Gastrocnemius medialis (tissue), 4 donors: ENCODE data around the gene LRP5. TPM values are rescaled to one million over a fixed set of nuclear protein-coding genes. Genes with fewer than 3 reads are reported as not detected.
A peak's percentile ranks its signal among the peaks of the same experiment; 100 is the strongest.
"Not testable (repeated sequence)": the region's sequence is repeated elsewhere in the genome, so short reads cannot be mapped to it uniquely, and the experiment has no call there.

ENCODE experiments used
- ATAC-seq, 2 donors: fragments of 150-250 bp; one replicate each; pipeline ENCODE4 v1.9.1; 2016
- DNase-seq, 2 donors: peaks; one replicate each; pipeline ENCODE4 v3.0.0-alpha.2; 2019
- H3K27ac ChIP-seq, 4 donors: fragments of 200-600 bp; sonication (generic); 1 replicate in 1 of 4; 2 replicates in 3 of 4; pipeline ENCODE4 v1.5.1; 2016 to 2018; ENCODE audit warnings: mild to moderate bottlenecking in 2 of 4, moderate library complexity in 1 of 4
- H3K27me3 ChIP-seq, 3 donors: fragments of 200-600 bp; sonication (generic) in 2 of 3; 1 replicate in 1 of 3; 2 replicates in 2 of 3; pipeline versions ENCODE4 v1.5.1 to v1.6.0; 2016 to 2019; ENCODE audit warnings: mild to moderate bottlenecking in 1 of 3, moderate library complexity in 1 of 3
- H3K36me3 ChIP-seq, 2 donors: fragments of 200-600 bp; sonication (generic) in 1 of 2; one replicate each; pipeline ENCODE4 v1.5.1; 2017 to 2018
- H3K4me1 ChIP-seq, 2 donors: fragments of 200-600 bp; sonication (generic) in 1 of 2; one replicate each; pipeline ENCODE4 v1.5.1; 2016 to 2017; ENCODE audit warnings: mild to moderate bottlenecking in 2 of 2
- H3K4me3 ChIP-seq, 4 donors: fragments of 200-600 bp; sonication (generic) in 3 of 4; 1 replicate in 1 of 4; 2 replicates in 3 of 4; pipeline ENCODE4 v1.5.1; 2016 to 2019; ENCODE audit warnings: mild to moderate bottlenecking in 2 of 4
- H3K9me3 ChIP-seq, 3 donors: fragments of 200-600 bp; sonication (generic) in 2 of 3; 1 replicate in 1 of 3; 2 replicates in 2 of 3; pipeline ENCODE4 v1.5.1; 2016 to 2019
- CTCF ChIP-seq, 5 experiments: fragments of 450-650 bp in 3 of 5; fragments of 200-600 bp in 2 of 5; sonication (generic) in 2 of 5; IDR thresholded peaks in 4 of 5; conservative IDR thresholded peaks in 1 of 5; 1 replicate in 4 of 5; 2 replicates in 1 of 5; pipeline ENCODE4 v1.5.1; 2016 to 2019; ENCODE audit warnings: antibody characterized with exemption in 5 of 5, mild to moderate bottlenecking in 3 of 5, moderate library complexity in 3 of 5
- POLR2A ChIP-seq, 2 donors: fragments of 450-650 bp; IDR thresholded peaks; one replicate each; pipeline ENCODE4 v1.6.1; 2017; ENCODE audit warnings: antibody characterized with exemption in 2 of 2, mild to moderate bottlenecking in 2 of 2, moderate library complexity in 2 of 2
- in situ Hi-C, 4 donors: fragments of 200-750 bp; cut with MboI; loops; one replicate each; pipeline versions ENCODE4 v1.15.0 to v1.8.0; 2017; ENCODE audit warnings: low sequenced_read_pairs in 4 of 4
- intact Hi-C: fragments of 100-400 bp; cut with DNase I; formaldehyde crosslinking; loops from one replicate; pipeline ENCODE4 v1.15.1; 2023; ENCODE audit warnings: low total_unique reads
- total RNA-seq, 4 donors: library from RNA; depleted of rRNA; stranded (reverse); fragments of >200 nt; gene quantifications; one replicate each; pipeline versions ENCODE4 v1.1.0 to v1.2.3, GENCODE V29; 2016

Gene LRP5
- total RNA-seq, 4 donors from 2014 or later: 3.7 to 12.3 (median 8.1) TPM

GRCh38 chr11:68444566-68444965, 132.2 kb downstream of the LRP5 start:
- Histone ChIP-seq H3K36me3 (no peaks in the 10 kb centered on the region), H3K27ac (no peak overlapping the region), H3K27me3 (no peaks in the 10 kb centered on the region), H3K9me3 (no peaks in the 10 kb centered on the region), H3K4me1 (no peaks in the 10 kb centered on the region), H3K4me3 (no peak overlapping the region)
- in situ Hi-C loops (loop anchor here in 2 of 4 donors (5.0 to 25.0 kb wide), 2 partner anchors 132 to 187 kb away; partner anchors contain the start of gene LRP5 (in 1 of the 2)), intact Hi-C loops (no loop called here)
- no peak for DNase-seq
- TF ChIP-seq POLR2A (IDR thresholded peaks at IDR 0.05): no peak
- TF ChIP-seq CTCF (IDR thresholded peaks at IDR 0.05 in 4 of 5, conservative IDR thresholded peaks at IDR 0.05 in 1 of 5): no peak
- no peak for ATAC-seq

DNA sequence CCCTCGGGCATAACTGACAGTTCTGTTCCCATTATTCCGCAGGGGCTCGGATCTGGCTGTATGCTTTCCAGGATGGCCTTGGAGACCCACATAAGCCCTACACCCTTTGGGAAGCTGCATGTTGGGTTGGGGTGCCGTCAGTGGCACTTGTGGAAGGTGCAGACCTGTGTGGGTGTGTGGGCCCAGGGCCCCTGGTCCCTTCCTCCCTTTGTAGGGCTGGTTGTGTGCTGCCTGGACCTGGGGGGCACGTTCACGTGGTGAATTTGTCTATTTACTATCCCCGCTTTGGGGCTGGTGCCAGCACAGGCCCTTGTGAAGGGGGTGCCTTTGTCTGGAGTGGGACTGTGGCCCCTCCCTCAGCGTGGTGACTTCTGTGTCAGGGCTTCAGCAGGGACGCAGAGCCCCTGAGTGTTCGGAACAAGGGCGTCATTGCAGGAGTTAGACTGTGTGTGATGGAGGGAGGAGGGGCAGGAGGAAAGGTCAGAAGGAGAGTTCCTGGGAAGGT, 133.2 kb downstream of the LRP5 start:
- no peak for ATAC-seq
- DNase-seq: no peak
- in situ Hi-C loops (loop anchor here in 1 of 4 donors (25.0 kb wide), 1 partner anchor 133 kb away; the partner anchor contains the start of gene LRP5), intact Hi-C loops (loop anchor here (5.0 kb wide), 2 partner anchors 63 to 148 kb away; no protein-coding TSS in a partner anchor)
- Histone ChIP-seq H3K4me1 (no peaks in the 10 kb centered on the region), H3K4me3 (no peak overlapping the region), H3K36me3 (no peaks in the 10 kb centered on the region), H3K9me3 (no peaks in the 10 kb centered on the region), H3K27me3 (no peaks in the 10 kb centered on the region), H3K27ac (no peak overlapping the region)
- TF ChIP-seq POLR2A (IDR thresholded peaks at IDR 0.05): no peak
- no peak for TF ChIP-seq CTCF (IDR thresholded peaks at IDR 0.05 in 4 of 5, conservative IDR thresholded peaks at IDR 0.05 in 1 of 5)

GRCh38 chr11:68446046-68446725, 133.8 kb downstream of the LRP5 start:
- in situ Hi-C loops (loop anchor here in 1 of 4 donors (25.0 kb wide), 1 partner anchor 134 kb away; the partner anchor contains the start of gene LRP5), intact Hi-C loops (loop anchor here (5.0 kb wide), 2 partner anchors 64 to 149 kb away; no protein-coding TSS in a partner anchor)
- TF ChIP-seq POLR2A (IDR thresholded peaks at IDR 0.05): no peak
- no peak for TF ChIP-seq CTCF (IDR thresholded peaks at IDR 0.05 in 4 of 5, conservative IDR thresholded peaks at IDR 0.05 in 1 of 5)
- ATAC-seq: no peak
- Histone ChIP-seq H3K27me3 (no peaks in the 10 kb centered on the region), H3K4me1 (no peaks in the 10 kb centered on the region), H3K9me3 (no peaks in the 10 kb centered on the region), H3K4me3 (no peak overlapping the region), H3K36me3 (no peaks in the 10 kb centered on the region), H3K27ac (no peak overlapping the region)
- DNase-seq: no peak

GRCh38 chr11:68447015-68447801, 134.8 kb downstream of the LRP5 start:
- no peaks in the 10 kb centered on the region for H3K4me1 ChIP-seq
- peak; percentile 86 to 87 for ATAC-seq
- in situ Hi-C loops: loop anchor here in 1 of 4 donors (25.0 kb wide), 1 partner anchor 135 kb away; the partner anchor contains the start of gene LRP5
- no peak overlapping the region for H3K27ac ChIP-seq
- H3K4me3 ChIP-seq: no peak overlapping the region
- H3K36me3 ChIP-seq: no peaks in the 10 kb centered on the region
- DNase-seq: peak; percentile 51 to 62
- intact Hi-C loops: loop anchor here (1.0 to 5.0 kb wide), 3 partner anchors 65 to 190 kb away; no protein-coding TSS in a partner anchor
- no peaks in the 10 kb centered on the region for H3K27me3 ChIP-seq
- no peaks in the 10 kb centered on the region for H3K9me3 ChIP-seq
- TF ChIP-seq POLR2A (IDR thresholded peaks at IDR 0.05) (no peak), CTCF (IDR thresholded peaks at IDR 0.05 in 4 of 5, conservative IDR thresholded peaks at IDR 0.05 in 1 of 5) (peak; percentile 80 to 96 (median 95))

DNA sequence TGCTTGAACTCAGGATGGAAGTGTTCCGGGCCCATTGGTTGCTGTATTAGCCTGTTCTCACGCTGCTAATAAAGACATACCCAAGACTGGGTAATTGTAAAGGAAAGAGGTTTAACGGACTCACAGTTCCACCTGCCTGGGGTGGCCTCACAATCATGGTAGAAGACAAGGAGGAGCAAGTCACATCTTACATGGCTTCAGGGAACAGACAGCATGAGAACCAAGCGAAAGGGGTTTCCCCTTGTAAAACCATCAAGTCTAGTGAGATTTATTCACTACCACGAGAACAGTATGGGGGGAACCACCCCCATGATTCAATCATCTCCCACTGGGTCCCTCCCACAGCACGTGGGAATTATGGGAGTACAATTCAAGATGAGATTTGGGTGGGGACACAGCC, 135.5 kb downstream of the LRP5 start:
- H3K4me1 ChIP-seq, H3K4me3 ChIP-seq, DNase-seq, H3K9me3 ChIP-seq, ATAC-seq, H3K27me3 ChIP-seq, H3K27ac ChIP-seq, H3K36me3 ChIP-seq: not testable (repeated sequence)
- intact Hi-C loops: loop anchor here (1.0 to 5.0 kb wide), 3 partner anchors 66 to 191 kb away; no protein-coding TSS in a partner anchor
- in situ Hi-C loops: loop anchor here in 1 of 4 donors (25.0 kb wide), 1 partner anchor 136 kb away; the partner anchor contains the start of gene LRP5
